Inflammatory macrophage treated with lipopolysaccharide for 1 hour (primary cell): ENCODE results near the gene PRPF4.
"Not testable (repeated sequence)": the region's sequence is repeated elsewhere in the genome, so short reads cannot be mapped to it uniquely, and the experiment has no call there.

ENCODE experiments used
- DNase-seq, 2 donors: peaks; one replicate each; pipeline ENCODE4 v3.0.0-alpha.2; 2020 to 2022

The PRPF4 gene

GRCh38 chr9:113269355-113269754, 6.1 kb upstream of the PRPF4 start:
- no peak for DNase-seq

- no peak for DNase-seq
These were observed 5.6 kb upstream of the PRPF4 start for GRCh38 chr9:113269871-113270270.

DNA sequence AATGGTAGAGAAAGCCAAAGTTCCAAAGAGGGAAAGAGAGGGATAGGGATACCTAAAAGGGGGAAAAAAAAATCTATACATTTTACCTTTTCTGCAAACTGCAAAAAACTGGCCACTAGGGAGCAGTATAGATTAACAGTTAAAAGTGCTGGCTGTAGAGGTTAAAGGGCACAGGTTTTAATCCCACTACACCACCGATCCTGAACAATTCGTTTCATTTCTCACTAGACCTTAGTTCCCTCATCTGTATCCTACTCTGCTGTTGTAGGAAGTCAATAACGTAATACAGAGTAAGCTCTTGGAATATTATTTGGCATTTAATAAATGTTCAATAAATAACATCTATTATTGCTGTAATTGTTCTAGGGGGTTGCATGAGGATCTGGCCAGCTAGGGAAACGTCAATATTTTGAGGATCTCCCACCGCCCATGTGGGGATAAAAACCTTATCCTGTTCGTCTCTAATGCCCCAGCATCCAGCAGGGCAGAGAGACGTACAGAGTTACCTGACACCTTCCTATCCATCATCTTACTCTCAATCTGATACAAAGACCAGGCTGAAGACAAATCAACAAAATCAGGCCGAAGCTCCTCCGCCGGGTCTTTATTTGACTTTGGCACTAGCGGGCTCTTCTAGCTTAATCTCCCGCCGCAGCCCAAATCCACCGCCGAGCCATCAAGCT, 843 bp upstream of the PRPF4 start:
- peak; percentile 46 to 89 for DNase-seq

- no peak for DNase-seq
These were observed 3.4 kb downstream of the PRPF4 start for GRCh38 chr9:113278840-113279239.

DNA sequence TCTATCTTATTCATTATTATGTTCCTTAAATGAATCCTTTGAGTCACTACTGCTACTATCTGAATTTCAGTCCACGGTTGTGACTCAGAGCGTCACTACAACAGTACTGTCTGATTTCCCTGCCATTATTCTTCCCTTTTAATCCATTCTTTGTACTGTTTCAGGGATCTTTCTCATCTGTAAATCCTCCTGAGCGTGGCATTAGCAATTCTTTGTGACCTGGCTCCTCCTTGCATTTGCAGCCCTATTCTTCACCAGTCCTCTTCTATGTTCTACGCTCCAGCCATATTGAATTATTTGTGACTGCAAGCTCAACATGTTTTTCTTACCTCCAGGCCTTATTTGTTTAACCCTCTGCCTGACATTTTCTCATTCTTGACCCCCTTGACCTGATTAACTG, 5.9 kb downstream of the PRPF4 start:
- DNase-seq: no peak

DNA sequence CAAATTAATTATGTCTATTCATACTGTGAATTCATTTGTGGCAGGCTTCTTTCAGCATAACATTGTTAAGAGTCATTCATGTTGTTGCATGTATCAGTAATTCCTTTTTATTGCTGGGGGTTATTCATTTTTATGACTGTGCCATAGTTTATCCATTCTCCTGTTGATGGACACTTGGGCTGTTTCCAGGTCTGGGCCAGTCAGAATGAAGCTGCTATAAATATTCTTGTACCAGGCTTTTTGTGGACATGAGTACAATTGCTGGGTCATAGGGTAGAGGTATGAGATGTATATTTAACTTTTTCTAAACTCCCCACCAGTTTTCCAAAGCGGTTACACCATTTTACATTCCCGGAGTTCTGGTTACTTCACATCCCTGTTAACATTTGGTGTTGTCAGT, 13.6 kb downstream of the PRPF4 start:
- no peak for DNase-seq

- no peak for DNase-seq
These were observed 14.7 kb downstream of the PRPF4 start for GRCh38 chr9:113290052-113290607.

- no peak for DNase-seq
These were observed 17.9 kb downstream of the PRPF4 start for GRCh38 chr9:113293285-113293878.

DNA sequence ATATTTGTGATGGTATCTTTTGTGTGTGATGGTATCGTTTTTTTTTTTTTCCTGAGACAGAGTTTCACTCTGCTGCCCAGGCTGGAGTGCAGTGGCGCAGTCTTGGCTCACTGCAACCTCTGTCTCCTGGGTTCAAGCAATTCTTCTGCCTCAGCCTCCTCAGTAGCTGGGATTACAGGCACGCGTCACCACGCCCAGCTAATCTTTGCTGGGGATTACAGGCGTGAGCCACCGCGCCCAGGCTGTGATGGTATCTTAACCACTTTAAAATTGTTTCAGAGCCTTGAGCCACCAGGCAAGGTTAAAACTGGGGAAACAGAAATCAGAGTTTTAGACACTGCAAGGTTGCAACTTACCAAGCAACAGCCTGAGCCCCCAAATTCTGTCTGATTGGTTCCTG, 20.8 kb downstream of the PRPF4 start:
- DNase-seq: not testable (repeated sequence)

GRCh38 chr9:113296796-113297558, 21.5 kb downstream of the PRPF4 start:
- no peak for DNase-seq

- DNase-seq: no peak
These were observed 22.9 kb downstream of the PRPF4 start for GRCh38 chr9:113298311-113298710.

DNA sequence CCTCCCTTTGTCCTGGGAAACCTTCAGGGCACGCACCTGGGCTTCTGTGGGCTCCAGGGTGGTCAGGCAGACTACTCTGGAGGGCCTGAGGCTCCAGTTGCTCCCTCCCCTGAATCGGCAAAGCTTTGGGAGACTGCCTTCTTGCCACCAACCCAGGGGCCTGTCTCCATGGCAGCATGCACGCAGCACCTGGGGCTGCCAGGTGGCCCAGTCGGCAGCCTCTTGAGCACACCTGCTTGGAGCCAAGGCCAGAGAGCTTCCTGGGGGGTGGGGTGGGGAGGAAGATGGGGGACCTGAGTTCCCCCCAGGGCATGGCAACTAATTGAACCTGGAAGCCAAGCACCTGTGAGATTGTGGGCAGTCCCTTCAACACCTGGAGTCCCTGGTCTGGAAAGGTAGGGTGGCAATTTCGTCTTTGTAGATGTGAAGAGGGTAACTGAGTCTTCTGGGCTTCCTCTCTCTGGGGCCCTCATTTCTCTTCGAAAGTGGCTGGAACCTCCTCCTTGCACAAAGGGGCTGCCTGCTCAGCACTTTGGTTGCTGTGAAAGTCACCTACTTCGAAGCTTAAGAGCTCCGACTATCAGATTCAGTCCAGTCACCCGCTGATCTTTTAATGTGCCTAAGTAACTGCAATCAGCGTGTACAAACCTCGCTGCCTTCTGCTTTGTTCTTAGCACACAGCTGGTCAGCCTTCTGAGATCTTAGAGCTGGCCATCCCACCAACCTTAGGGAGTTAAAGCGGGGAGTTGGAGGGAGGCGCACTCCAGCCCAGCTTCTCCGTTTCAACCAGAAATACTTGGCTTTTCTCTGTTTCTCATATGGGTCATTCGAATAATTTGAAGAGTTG, 23.7 kb downstream of the PRPF4 start:
- no peak for DNase-seq

DNA sequence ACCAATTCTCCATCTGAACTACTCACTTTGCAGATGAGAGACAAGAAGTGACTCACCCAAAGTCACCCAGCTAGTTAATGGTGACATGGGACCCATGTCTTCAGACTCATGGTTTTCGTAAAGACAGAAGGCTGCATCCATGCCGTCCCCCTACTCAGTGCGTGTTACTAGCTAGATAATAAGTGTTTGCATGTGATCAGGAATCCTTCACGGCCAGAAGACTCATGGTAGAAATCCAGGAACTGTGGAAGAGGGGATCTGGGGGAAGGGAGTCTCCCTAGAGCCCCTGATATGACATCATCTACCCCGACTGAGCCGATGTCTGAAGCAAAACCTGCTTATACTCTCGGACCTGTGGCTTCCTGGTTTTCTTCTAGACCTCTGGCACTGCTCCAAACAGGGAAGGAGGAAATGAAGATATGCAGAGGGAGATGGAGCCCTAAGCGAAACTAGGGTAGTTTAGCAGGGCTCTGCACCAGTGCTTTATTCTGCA, 24.4 kb downstream of the PRPF4 start:
- DNase-seq: peak; percentile 61 to 68

DNA sequence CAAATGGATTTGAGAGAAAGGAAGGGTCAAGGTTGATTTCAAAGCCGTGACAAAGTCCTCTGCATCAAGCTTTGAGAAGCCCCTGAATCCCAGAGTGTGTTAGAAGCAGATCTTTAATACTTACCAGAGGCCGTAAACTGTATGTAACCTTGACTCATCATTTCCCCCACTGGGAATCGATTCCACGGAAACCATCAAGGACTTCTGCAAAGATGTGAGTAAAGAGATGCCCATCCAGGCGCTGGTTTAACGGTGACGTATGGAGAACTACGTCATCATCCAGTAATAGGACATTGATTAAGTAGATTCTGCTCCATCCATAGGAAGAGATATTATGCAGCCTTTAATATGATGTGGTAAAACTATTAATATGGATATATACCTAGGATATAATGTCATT, 26.1 kb downstream of the PRPF4 start:
- no peak for DNase-seq

DNA sequence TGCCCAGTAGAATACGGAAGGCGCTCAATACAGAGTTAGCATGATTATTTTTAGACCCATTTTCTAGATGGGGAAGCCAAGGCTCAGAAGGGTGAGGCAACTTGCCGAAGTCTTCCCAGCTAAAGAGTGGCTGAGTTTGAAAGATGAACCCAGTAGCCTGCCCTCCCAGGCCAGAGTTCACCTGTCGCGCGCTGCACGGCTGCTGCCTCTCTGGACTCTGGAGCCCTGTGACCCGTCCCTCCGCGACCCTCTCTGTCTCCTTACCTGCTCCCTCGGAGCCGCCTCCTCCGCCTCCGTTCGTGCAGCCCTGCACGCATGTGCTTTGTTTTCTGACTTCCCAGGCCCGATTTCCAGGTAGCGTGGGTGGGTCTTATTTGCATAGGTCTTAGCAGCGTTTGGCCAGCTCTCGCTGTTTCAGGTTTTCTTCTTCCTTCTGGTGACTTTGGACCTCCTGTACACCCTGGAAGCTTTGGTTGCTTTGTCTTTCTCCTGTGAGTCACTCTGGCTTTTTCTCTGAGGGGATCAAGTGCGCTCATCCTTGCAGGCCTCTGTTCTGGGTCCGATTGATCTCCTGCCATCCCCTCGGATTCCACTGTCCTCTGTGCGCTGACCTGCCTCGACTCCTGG, 27.4 kb downstream of the PRPF4 start, which contains the start of gene RNF183:
Gene RNF183 (minus strand): TSS at position 585 of the 627 bp plus-strand sequence. CDS start 5,192 bp downstream, outside the sequence.
- DNase-seq: no peak

GRCh38 chr9:113306566-113306965, 31.1 kb downstream of the PRPF4 start:
- DNase-seq: no peak

DNA sequence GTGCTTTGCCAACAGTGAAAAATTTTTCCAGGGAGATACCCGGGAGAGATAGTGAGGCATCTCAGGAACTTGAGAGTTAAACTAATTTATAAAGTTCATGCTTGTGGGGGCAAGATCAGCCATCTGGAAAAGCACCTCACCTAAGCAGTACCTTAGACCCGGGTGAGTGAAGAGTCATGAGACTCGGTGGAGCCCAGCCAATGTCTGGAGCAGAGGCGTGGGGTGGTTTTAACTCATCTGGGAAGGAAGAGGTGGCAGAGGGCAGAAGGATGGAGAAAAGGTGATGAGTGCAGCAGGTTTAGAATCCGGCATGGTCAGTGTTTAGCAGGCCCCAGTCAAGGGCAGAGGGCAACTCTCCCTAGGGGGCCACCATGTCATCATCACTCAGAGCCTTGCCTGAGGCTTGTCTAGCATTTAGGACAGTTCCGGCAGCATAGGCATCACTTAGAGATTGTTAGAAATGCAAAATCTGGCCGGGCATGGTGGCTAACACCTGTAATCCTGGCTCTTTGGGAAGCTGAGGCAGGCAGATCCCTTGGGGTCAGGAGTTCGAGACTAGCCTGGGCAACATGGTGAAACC, 32.0 kb downstream of the PRPF4 start:
- DNase-seq: no peak

- DNase-seq: peak; percentile 32 to 51
These were observed 33.9 kb downstream of the PRPF4 start for GRCh38 chr9:113309204-113309813.

DNA sequence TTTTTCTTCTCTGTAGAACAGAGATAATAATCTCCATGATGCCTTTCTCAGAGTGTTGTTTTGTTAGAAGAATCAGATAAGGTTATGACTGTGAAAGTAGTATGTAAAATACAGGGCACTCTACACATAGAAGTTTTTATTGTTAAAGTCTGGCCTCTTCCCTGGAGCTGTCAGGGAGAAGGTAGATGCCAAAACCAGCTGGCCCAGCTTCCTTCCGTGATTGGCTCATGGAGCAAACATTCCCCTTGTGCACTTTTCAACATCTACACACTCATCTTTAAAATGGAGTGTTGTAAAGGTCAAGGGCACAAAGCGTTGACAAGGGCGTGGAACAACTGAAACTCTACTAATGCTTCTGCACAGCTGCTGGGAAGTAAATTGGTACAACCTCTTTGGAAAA, 35.1 kb downstream of the PRPF4 start:
- DNase-seq: no peak

GRCh38 chr9:113311961-113312360, 36.5 kb downstream of the PRPF4 start:
- no peak for DNase-seq

GRCh38 chr9:113313261-113313660, 37.8 kb downstream of the PRPF4 start:
- DNase-seq: no peak
